Esophagus muscularis mucosa (tissue), 4 donors: ENCODE results near the gene CBX2. TPM values are rescaled to one million over a fixed set of nuclear protein-coding genes. Genes with fewer than 3 reads are reported as not detected.

ENCODE experiments used
- DNase-seq: peaks from one replicate; pipeline ENCODE4 v3.0.0-alpha.2; 2017; ENCODE audit errors: extremely low spot score
- H3K27ac ChIP-seq, 4 donors: fragments of 200-600 bp; sonication (generic); replicated peaks in 1 of 4; 1 replicate in 3 of 4; 2 replicates in 1 of 4; pipeline ENCODE4 v1.5.1; 2016 to 2019; ENCODE audit warnings: mild to moderate bottlenecking in 1 of 4
- H3K27me3 ChIP-seq, 4 donors: fragments of 200-600 bp; sonication (generic); one replicate each; pipeline versions ENCODE4 v1.5.1 to v1.6.0; 2016 to 2019
- H3K36me3 ChIP-seq, 4 donors: fragments of 200-600 bp; sonication (generic); one replicate each; pipeline ENCODE4 v1.5.1; 2016 to 2019
- H3K4me1 ChIP-seq, 4 donors: fragments of 200-600 bp; sonication (generic); one replicate each; pipeline ENCODE4 v1.5.1; 2016 to 2019
- H3K4me3 ChIP-seq, 4 donors: fragments of 200-600 bp; sonication (generic); 1 replicate in 2 of 4; 2 replicates in 2 of 4; pipeline ENCODE4 v1.5.1; 2016 to 2019; ENCODE audit warnings: mild to moderate bottlenecking in 4 of 4, moderate library complexity in 1 of 4
- H3K9me3 ChIP-seq, 4 donors: fragments of 200-600 bp; sonication (generic); 1 replicate in 3 of 4; 2 replicates in 1 of 4; pipeline ENCODE4 v1.5.1; 2016 to 2019
- EP300 ChIP-seq: sonication (generic); formaldehyde crosslinking; IDR thresholded peaks from one replicate; pipeline ENCODE4 v1.6.1; 2017; ENCODE audit warnings: antibody characterized with exemption
- POLR2A ChIP-seq: fragments of 450-650 bp; IDR thresholded peaks from one replicate; pipeline ENCODE4 v1.6.1; 2017; ENCODE audit warnings: antibody characterized with exemption, moderate library complexity, mild to moderate bottlenecking, low read depth
- POLR2AphosphoS5 ChIP-seq, 2 donors: sonication (generic); formaldehyde crosslinking; IDR thresholded peaks; one replicate each; pipeline ENCODE4 v1.6.1; 2017; ENCODE audit warnings: antibody characterized with exemption in 2 of 2
- WGBS: methylation state at CpG from one replicate; pipeline ENCODE4 v1.1.5; 2018; 5-methylcytosine and 5-hydroxymethylcytosine counted together
- intact Hi-C: fragments of 100-400 bp; cut with DNase I; formaldehyde crosslinking; loops from one replicate; pipeline ENCODE4 v1.15.1; 2023
- total RNA-seq, 4 donors: library from RNA; depleted of rRNA; stranded (reverse); fragments of >200 nt; gene quantifications; one replicate each; pipeline versions ENCODE4 v1.1.0 to v1.2.1, GENCODE V29; 2016
- TF ChIP-seq, protein P1 (sequence below), 3 experiments: fragments of 200-600 bp in 2 of 3; fragments of 450-650 bp in 1 of 3; sonication (generic) in 2 of 3; IDR thresholded peaks; one replicate each; pipeline ENCODE4 v1.5.1; 2017 to 2019; ENCODE audit warnings: antibody characterized with exemption in 3 of 3, mild to moderate bottlenecking in 2 of 3, moderate library complexity in 1 of 3

CBX2 gene
- total RNA-seq, 4 donors from 2014 or later, result 0.66 to 2.8 (median 1.5) TPM

DNA sequence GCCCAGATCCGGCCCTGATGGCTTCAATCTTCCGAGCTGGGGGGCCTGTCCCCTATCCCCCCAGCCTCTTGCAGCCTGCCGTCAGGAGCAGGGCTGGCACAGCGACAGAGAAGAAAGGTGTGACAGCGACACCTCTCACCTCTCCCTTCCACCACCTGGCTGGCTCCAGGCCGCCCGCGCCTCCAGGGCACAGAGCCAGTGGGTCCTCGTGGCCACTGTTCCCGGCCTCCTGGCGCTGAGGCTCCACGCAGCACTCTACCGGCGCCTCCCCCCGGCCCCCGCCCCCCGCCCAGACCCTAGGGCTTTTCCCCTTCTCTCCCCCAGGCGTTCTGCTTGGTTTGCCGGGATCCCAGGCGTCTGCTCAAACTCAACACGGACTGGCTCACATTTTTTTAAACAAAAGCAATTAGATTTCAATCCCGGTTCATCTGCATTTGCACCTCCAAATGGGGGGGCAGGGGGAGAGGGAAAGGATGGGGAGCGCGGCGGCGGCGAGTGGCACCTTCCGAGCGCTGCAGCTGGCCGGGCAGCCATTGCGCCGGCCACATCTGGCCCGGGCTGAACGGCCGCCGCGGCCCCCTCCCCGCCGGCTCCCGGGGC is 31.7 kb downstream of the CBX2 start:
- no peaks in the 10 kb centered on the region for H3K9me3 ChIP-seq
- H3K27me3 ChIP-seq, result peaks cover 48 to 100% (median 91%) of the 10 kb centered on the region in 4 donors
- no peak for TF ChIP-seq POLR2AphosphoS5 (IDR thresholded peaks at IDR 0.05)
- TF ChIP-seq, protein P1, sequence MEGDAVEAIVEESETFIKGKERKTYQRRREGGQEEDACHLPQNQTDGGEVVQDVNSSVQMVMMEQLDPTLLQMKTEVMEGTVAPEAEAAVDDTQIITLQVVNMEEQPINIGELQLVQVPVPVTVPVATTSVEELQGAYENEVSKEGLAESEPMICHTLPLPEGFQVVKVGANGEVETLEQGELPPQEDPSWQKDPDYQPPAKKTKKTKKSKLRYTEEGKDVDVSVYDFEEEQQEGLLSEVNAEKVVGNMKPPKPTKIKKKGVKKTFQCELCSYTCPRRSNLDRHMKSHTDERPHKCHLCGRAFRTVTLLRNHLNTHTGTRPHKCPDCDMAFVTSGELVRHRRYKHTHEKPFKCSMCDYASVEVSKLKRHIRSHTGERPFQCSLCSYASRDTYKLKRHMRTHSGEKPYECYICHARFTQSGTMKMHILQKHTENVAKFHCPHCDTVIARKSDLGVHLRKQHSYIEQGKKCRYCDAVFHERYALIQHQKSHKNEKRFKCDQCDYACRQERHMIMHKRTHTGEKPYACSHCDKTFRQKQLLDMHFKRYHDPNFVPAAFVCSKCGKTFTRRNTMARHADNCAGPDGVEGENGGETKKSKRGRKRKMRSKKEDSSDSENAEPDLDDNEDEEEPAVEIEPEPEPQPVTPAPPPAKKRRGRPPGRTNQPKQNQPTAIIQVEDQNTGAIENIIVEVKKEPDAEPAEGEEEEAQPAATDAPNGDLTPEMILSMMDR (IDR thresholded peaks at IDR 0.05), result no peak
- intact Hi-C loops, result no loop called here
- peak overlapping the region; percentile 18 to 46 (median 30) for H3K4me3 ChIP-seq
- no peaks in the 10 kb centered on the region for H3K36me3 ChIP-seq
- H3K4me1 ChIP-seq, result peaks cover 38 to 58% (median 52%) of the 10 kb centered on the region in 4 donors
- WGBS, result 30% methylated on average over 4 of the region's 40 CpGs
- no peak overlapping the region for H3K27ac ChIP-seq
- no peak for DNase-seq

DNA sequence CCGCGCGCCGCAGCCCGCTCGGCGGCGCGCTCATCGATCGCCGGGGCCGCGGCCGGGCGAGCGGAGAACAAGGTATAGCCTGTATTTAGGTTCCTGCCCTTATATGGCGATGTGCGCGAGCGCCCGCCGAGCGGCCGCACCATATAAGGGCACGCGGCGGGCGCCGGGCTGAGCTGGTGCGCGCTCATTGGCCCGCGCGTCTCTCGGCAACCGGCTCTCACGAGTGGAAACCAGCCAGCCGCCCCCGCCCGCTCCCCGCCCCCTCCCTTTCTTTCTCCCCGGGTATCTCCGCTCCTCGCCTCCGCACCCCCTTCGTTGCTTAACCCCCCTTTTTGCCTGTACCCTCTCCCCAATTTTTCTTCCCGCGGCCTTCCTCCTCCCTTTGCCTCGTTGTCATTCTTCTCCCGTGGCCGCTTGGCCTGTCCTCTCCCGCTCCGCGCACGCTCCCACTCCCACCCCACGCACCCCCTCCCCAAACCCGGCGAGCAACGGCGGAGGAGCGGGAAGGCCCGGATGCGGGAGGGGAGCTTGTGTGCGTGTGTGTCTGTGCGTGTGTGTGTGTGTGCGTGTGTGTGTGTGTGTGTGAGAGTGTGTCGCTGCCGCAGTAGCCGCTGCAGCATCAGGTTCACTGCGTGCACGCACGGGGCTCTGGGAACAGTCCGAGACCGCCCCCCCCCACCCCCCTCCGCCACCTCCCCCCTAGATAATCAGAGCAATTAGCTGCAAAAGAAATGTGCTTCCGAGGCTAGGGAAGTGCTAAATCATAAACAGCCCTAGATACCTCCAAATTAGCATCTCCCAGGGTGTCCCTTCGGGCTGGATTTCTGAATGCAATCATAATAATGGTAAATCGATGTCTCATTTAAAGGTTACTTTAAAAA is 32.4 kb downstream of the CBX2 start:
- Histone ChIP-seq H3K4me3 (peak overlapping the region; percentile 18 to 46 (median 30)), H3K27me3 (peaks cover 40 to 100% (median 91%) of the 10 kb centered on the region in 4 donors), H3K4me1 (peaks cover 46 to 65% (median 59%) of the 10 kb centered on the region in 4 donors), H3K36me3 (no peaks in the 10 kb centered on the region), H3K27ac (no peak overlapping the region), H3K9me3 (no peaks in the 10 kb centered on the region)
- WGBS, result 2% methylated on average over 27 of the region's 79 CpGs
- intact Hi-C loops, result no loop called here
- no peak for TF ChIP-seq EP300
- TF ChIP-seq POLR2AphosphoS5 (IDR thresholded peaks at IDR 0.05), result peak in 1 of 2 donors; percentile 68
- DNase-seq, result no peak

DNA sequence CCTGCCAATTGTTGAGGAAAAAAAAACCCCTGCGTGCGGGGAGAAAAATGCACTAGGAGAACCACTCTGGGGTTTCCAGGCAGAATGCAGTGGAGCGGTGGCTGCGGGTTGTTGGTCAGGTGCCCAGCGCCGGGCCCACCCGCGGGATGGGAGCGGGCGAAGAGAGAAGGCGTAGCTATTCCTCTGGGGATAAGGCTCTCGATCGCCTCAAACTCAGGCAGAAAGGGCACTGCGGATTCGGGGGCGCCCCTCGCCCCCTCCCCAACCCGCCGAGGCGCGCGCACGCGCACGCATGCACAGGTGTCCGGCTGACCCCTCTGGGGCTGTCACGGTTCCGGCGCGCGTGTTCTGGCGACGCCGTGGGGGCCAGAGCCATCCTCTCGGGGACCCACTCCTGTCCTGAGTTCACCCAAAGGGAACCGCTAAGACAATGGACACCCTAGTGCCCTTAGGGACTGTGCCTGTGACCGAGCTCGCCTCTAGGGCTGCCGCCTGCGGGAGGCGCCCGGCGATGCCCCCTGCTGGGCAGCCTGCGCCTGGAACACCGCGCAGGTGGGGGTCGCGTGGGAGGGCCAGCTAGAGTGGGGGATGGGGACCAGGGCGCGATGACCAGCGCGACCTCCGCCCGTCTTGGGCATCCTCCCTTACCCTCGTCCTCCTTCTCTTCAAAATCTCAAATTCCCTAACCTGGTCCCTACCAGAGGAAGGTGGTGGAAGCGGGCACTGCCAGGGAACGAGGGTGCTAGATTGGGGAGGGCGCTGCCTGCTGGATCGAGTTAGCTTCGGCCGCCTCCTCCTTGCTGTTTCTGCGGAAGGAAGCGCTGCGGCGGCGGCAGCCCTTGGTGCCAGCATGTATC is 33.3 kb downstream of the CBX2 start:
- no peak overlapping the region for H3K27ac ChIP-seq
- H3K9me3 ChIP-seq, result no peaks in the 10 kb centered on the region
- H3K27me3 ChIP-seq, result peaks cover 37 to 100% (median 90%) of the 10 kb centered on the region in 4 donors
- peaks cover 48 to 71% (median 62%) of the 10 kb centered on the region in 4 donors for H3K4me1 ChIP-seq
- peak overlapping the region in 1 of 4 donors; percentile 18 for H3K4me3 ChIP-seq
- intact Hi-C loops, result no loop called here
- TF ChIP-seq, protein P1 (IDR thresholded peaks at IDR 0.05), result peak; percentile 40 to 52 (median 42)
- TF ChIP-seq POLR2A, result no peak
- DNase-seq, result no peak
- H3K36me3 ChIP-seq, result no peaks in the 10 kb centered on the region
- WGBS, result 4% methylated on average over 43 of the region's 66 CpGs

DNA sequence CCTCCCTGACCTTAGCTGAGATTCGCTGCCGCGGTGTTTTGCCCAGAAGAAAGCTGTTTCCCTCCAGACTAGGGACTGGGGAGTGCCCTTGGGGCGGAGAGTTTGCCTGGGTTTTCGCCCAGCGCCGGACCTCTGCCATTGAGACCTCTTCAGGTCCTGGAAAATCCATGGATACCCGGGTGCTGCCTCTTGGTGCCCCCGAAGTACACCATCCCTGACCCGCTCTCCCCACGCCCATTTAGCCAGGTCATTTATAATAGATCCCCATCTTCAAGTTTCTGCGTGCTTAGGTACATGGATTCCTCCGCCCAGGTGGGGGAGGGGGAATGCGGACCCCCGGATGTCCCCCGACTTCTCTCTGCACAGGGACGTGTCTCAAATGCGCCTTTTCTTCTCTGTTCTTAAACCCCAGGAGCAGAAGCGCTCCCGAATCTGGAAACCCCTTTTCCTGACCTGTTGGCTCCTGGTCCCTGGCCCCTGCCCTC is 34.0 kb downstream of the CBX2 start:
- intact Hi-C loops, result no loop called here
- H3K4me3 ChIP-seq, result no peak overlapping the region
- TF ChIP-seq POLR2A, result no peak
- TF ChIP-seq, protein P1 (IDR thresholded peaks at IDR 0.05), result no peak
- no peak for TF ChIP-seq POLR2AphosphoS5 (IDR thresholded peaks at IDR 0.05)
- TF ChIP-seq EP300, result no peak
- H3K4me1 ChIP-seq, result peaks cover 48 to 71% (median 62%) of the 10 kb centered on the region in 4 donors
- WGBS, result 33% methylated on average over 16 of the region's 20 CpGs
- H3K27ac ChIP-seq, result no peak overlapping the region
- no peaks in the 10 kb centered on the region for H3K36me3 ChIP-seq
- DNase-seq, result no peak
- H3K9me3 ChIP-seq, result no peaks in the 10 kb centered on the region
- peaks cover 37 to 100% (median 83%) of the 10 kb centered on the region in 4 donors for H3K27me3 ChIP-seq
